Activated CD8-positive, alpha-beta T cell treated with anti-CD3 and anti-CD28 coated beads for 36 hours (primary cell): ENCODE results near the gene IPMK. TPM values are rescaled to one million over a fixed set of nuclear protein-coding genes. Genes with fewer than 3 reads are reported as not detected.

Experiments
- ATAC-seq: fragments of 200-7000 bp; cut with Tn5 transposase; one replicate; pipeline ENCODE4 v1.10.0; 2021; ENCODE audit warnings: mild to moderate bottlenecking, moderate library complexity
- CTCF ChIA-PET: fragments of 350-600 bp; sonication (Branson Sonifier 250); formaldehyde crosslinking; loops from one replicate; lab custom pipeline; 2021; ENCODE audit warnings: antibody characterized with exemption; lab: Charles Lee
- POLR2A ChIA-PET: fragments of 350-600 bp; sonication (Branson Sonifier 250); formaldehyde crosslinking; loops from one replicate; lab custom pipeline; 2021; ENCODE audit warnings: antibody characterized with exemption; lab: Charles Lee
- DNase-seq: peaks from one replicate; pipeline ENCODE4 v3.0.0-alpha.2; 2020
- H3K27ac Mint-ChIP-seq: one replicate; pipeline ENCODE4 v1.8.0; 2021; ENCODE audit warnings: mild to moderate bottlenecking, mixed read lengths
- H3K27me3 Mint-ChIP-seq: one replicate; pipeline ENCODE4 v1.8.0; 2021; ENCODE audit warnings: mixed read lengths
- H3K36me3 Mint-ChIP-seq: one replicate; pipeline ENCODE4 v1.8.0; 2021; ENCODE audit warnings: low read depth, mixed read lengths
- H3K4me1 Mint-ChIP-seq: one replicate; pipeline ENCODE4 v1.8.0; 2021; ENCODE audit warnings: low read depth, mixed read lengths
- H3K4me3 Mint-ChIP-seq: one replicate; pipeline ENCODE4 v1.8.0; 2021; ENCODE audit warnings: mild to moderate bottlenecking, moderate library complexity, mixed read lengths
- H3K9me3 Mint-ChIP-seq: one replicate; pipeline ENCODE4 v1.8.0; 2021; ENCODE audit warnings: mixed read lengths
- CTCF ChIP-seq: fragments of 200-600 bp; IDR thresholded peaks from one replicate; pipeline ENCODE4 v1.8.0; 2022; ENCODE audit warnings: antibody characterized with exemption, mild to moderate bottlenecking
- intact Hi-C: fragments of 100-400 bp; cut with micrococcal nuclease; formaldehyde crosslinking; loops from one replicate; pipeline ENCODE4 v1.10.0; 2022
- total RNA-seq, 2 experiments: library from RNA; stranded (reverse); gene quantifications; one replicate each; pipeline ENCODE4 v1.2.3, GENCODE V29; 2021

The IPMK gene
- total RNA-seq, 2 experiments from 2014 or later = 9.5 to 10.3 TPM

- ATAC-seq (peak; percentile 22), DNase-seq (peak; percentile 60)
- Mint-ChIP-seq H3K27me3 (no peaks in the 10 kb centered on the region), H3K9me3 (no peaks in the 10 kb centered on the region), H3K27ac (peak overlapping the region; percentile 96), H3K4me3 (peak overlapping the region; percentile 99), H3K36me3 (peaks cover 12% of the 10 kb centered on the region), H3K4me1 (peaks cover 37% of the 10 kb centered on the region)
- no peak for TF ChIP-seq CTCF
- ChIA-PET CTCF (no interaction called here), POLR2A (interaction anchor here (0.6 to 1.3 kb wide), 3 partner anchors 120 to 1639 kb away, joined by 3 read pairs; no protein-coding TSS in a partner anchor)
- intact Hi-C loops = loop anchor here (10.0 kb wide), 1 partner anchor 119 kb away; the partner anchor contains the start of gene TFAM
Observed at GRCh38 chr10:58266003-58266825, 1.5 kb downstream of the IPMK start.

DNA sequence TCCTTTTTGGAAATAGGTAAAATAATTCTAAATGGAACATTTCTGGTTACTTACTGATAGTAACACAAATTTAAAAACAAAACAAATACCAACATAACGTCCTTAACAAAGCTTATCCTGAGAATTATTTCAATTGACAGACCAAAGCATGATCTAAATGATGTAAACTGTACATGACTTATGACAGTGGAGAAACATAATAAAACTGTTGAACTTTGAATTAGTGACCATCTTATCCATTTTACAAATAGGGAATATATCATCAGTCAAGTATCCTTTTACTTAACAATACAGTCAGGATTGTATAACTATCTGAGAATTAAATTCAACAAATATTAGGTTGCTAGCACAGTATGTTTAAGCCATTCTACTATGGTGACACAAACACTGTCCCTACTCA is 2.4 kb downstream of the IPMK start:
- Mint-ChIP-seq H3K4me1 (peaks cover 38% of the 10 kb centered on the region), H3K4me3 (peak overlapping the region; percentile 99), H3K27me3 (no peaks in the 10 kb centered on the region), H3K36me3 (peaks cover 8% of the 10 kb centered on the region), H3K9me3 (no peaks in the 10 kb centered on the region), H3K27ac (peak overlapping the region; percentile 49)
- CTCF ChIA-PET = no interaction called here
- intact Hi-C loops = loop anchor here (10.0 kb wide), 1 partner anchor 120 kb away; the partner anchor contains the start of gene TFAM
- no peak for TF ChIP-seq CTCF
- ATAC-seq (no peak), DNase-seq (no peak)
- POLR2A ChIA-PET = no interaction called here

- no peak for DNase-seq
- CTCF ChIA-PET = no interaction called here
- Mint-ChIP-seq H3K27ac (no peak overlapping the region), H3K36me3 (peaks cover 8% of the 10 kb centered on the region), H3K4me3 (peak overlapping the region; percentile 99), H3K4me1 (peaks cover 43% of the 10 kb centered on the region), H3K9me3 (no peaks in the 10 kb centered on the region), H3K27me3 (no peaks in the 10 kb centered on the region)
- POLR2A ChIA-PET = no interaction called here
- ATAC-seq = no peak
- intact Hi-C loops = loop anchor here (10.0 kb wide), 1 partner anchor 120 kb away; the partner anchor contains the start of gene TFAM
- TF ChIP-seq CTCF = no peak
Observed at GRCh38 chr10:58264780-58265179, 2.9 kb downstream of the IPMK start.

GRCh38 chr10:58262766-58263165 is 4.9 kb downstream of the IPMK start:
- Mint-ChIP-seq H3K27me3 (no peaks in the 10 kb centered on the region), H3K4me3 (no peak overlapping the region), H3K4me1 (peaks cover 42% of the 10 kb centered on the region), H3K9me3 (no peaks in the 10 kb centered on the region), H3K27ac (no peak overlapping the region), H3K36me3 (peaks cover 13% of the 10 kb centered on the region)
- ATAC-seq (no peak), DNase-seq (no peak)
- ChIA-PET CTCF (no interaction called here), POLR2A (no interaction called here)
- TF ChIP-seq CTCF = no peak
- intact Hi-C loops = loop anchor here (10.0 kb wide), 1 partner anchor 122 kb away; the partner anchor contains the start of gene TFAM

DNA sequence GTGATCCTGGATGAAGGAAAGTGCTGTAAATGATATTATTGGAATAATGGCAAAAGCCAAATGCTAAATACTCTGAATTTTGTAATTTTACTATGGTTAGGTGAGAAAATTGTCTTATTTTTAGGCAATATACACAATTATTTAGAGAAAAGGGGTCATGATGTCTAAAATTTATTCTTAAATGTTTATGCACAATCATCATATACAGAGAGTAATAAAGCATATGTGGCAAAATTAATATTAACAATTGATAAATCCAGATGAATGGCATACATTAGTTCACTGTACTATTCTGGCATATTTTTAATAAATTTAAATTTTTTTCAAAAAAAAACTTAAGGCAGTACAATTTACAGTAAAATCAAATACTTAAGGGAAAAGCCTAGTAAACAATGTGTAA is 7.4 kb downstream of the IPMK start:
- H3K9me3 Mint-ChIP-seq = no peaks in the 10 kb centered on the region
- TF ChIP-seq CTCF = no peak
- peaks cover 16% of the 10 kb centered on the region for H3K36me3 Mint-ChIP-seq
- intact Hi-C loops = loop anchor here (10.0 kb wide), 1 partner anchor 124 kb away; the partner anchor contains the start of gene TFAM
- no peak overlapping the region for H3K4me3 Mint-ChIP-seq
- no peak overlapping the region for H3K27ac Mint-ChIP-seq
- H3K4me1 Mint-ChIP-seq = peaks cover 51% of the 10 kb centered on the region
- ChIA-PET CTCF (interaction anchor here (1.3 kb wide), 1 partner anchor 124 kb away, joined by 3 read pairs; no protein-coding TSS in a partner anchor), POLR2A (no interaction called here)
- ATAC-seq = no peak
- no peak for DNase-seq
- no peaks in the 10 kb centered on the region for H3K27me3 Mint-ChIP-seq
